ENCODE measurements around the gene IL1RL2. TPM values are rescaled to one million over a fixed set of nuclear protein-coding genes. Genes with fewer than 3 reads are reported as not detected.

The IL1RL2 gene
- polyA plus RNA-seq, 5 donors: 0.96 to 1.8 (median 1.3) TPM

DNA sequence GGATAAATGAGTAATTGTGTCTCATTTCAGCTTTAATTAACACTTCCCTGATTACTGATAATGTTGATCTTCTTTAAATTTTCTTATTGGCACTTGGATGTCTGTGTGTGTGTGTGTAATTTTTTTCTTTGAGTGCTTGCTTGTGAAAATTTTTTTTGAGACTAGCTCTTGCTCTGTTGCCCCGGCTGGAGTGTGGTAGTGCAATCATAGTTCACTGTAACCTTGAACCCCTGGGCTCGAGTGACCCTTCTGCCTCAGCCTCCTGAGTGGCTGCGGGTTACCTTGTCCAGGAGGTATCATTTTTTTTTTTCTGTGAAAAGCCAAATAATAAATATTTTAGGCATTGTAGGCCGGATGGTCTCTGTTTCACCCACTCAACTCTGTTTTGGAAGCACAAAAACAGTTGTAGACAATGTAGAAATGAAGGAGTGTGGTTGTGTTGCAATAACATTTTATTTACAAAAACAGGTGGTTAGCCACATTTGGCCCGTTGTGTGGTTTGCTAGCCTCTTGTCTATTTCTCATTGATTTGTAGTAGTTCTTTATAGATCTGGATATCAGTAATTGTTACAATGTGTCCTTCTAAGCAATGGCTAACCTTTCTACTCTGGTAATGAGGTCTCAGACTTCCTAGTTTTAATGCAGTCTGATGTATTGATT is 7.9 kb downstream of the IL1RL2 start:
- DNase-seq: no peak

DNA sequence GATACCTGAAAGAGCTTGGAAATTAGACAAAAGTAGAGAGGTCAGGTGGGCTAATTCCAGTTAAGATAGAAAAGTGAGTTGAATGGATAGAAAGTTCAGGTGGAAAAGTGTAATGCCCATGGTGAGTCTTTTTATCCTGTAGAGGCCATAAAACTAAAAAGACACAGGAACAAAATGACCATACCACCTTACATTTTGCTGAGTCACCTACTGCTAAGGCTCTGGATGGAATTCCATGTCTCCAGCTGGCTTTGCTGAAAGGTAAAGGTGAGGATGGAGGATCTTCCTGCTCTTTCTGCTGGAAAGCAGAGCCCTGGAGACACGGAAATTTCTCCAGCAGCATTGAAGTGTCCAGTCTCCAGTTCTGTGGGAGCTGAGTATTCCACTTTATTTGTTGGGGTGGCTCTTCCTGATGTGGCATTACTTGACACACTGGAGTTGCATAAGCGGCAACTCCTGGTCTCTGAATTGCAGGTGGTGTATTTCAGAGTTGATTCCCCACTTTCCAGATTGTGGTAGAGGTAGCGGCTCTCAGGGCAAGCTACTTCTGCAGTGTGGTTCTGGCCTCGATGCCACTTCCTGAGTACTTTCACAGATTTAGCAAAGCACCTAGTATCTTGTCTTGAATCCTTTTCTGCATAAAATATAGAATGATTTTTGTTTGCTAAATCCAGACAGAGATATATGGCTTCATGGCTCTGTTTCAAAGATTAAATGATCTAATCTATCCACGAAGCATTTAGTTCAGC is 10.7 kb downstream of the IL1RL2 start:
- no peak for DNase-seq

DNA sequence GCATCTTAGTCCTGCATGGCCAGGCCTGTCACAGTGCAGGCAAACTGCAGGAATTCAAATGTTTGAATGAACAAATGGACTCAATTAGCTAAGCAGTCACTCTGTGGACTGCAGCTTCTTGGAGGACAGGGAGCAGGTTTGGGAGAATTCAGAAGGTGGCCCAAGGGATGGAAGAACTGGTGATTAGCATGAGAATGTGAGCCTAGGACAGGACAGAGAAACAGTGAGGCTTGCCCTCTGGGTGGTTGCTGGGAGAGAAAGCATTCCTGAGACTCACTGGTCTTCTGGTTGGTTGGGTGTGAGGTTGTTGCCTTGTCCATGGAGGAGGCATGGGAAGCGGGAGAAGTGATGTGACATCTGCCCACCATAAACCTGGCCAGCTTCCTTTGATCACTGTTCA is 13.7 kb downstream of the IL1RL2 start:
- DNase-seq: no peak

DNA sequence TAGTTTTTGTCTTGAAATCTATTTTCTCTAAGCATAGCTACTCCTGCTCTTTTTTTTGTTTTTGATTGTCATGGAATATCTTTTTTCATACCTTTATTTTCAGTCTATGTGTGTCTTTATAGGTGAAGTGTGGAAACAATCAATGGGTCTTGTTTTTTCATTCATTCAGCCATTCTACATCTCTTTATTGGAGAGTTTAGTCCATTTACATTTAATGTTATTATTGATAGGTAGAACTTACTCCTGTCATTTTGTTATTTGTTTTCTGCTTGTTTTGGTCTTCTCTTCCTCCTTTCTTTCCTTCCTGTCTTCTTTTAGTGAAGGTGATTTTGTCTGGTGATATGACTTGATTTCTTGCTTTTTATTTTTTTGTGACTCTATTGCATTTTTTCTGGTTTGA is 17.8 kb downstream of the IL1RL2 start:
- DNase-seq: no peak

DNA sequence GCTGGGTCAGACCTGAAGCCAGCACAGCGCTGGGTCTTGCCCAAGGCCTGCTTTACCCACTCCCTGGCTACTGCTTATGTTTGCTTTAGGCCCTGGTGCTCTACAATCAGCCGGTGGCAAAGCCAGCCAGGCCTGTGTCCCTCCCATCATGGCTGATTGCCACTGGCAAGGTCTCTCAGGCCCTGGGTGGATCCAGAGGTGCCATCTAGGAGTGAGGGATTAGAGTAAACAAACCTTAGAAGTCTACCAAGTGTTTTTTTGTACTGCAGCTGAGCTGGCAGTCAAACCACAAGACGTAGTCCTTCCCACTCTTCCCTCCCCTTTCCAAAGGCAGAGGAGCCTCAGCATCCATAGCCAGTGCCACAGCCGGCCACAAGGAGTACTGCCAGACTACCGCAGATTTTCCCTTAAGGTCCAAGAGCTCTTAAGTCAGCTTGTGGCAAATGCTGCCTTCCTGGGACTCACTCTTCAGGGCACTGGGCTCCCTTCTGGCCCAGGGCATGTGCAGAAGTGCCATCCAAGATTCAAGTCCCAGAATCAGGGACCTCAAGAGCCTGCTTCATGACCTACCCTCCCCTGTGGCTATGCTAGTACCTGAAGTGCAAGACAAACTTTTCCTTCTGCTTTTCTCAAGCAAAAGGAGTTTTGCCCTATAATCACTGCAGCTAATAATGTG is 20.0 kb downstream of the IL1RL2 start:
- DNase-seq: no peak

DNA sequence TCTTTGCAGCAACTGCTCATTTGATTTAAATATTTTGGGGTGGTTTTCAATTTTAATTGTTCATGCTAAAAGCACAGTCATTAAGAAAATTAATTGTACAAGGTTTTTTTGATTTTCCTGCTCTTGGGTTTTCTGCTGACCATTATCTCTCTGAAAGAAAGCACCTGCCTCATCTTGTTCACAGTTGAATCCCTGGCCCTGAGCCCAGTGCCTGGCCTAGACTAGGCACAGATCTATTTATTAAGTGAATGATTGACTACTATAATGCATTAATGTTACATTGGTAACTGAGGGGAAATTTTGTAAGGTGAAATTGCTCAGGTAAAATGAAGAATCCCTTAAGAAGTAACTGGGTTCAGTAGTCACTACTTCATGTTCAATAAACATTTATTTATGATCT is 22.0 kb downstream of the IL1RL2 start:
- no peak for DNase-seq

DNA sequence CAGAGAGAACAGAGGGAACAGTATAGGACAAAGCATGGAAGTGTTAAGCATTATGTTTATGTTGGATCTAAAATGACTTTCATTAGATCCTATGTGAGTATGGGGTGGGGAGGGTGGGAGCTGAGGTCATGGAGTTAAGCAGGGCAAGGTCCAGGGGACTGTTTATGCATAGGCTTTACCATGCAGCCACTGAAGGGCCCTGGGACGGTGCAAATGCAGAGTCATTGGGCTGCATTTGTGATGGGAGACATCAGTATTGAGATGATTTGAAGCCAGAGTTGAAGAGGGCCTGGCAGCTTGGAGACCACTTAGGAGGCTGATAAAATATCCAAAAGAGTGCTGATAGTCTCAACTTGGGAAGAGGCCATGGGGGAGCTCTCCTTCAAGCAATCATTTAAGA is 22.7 kb downstream of the IL1RL2 start:
- no peak for DNase-seq

DNA sequence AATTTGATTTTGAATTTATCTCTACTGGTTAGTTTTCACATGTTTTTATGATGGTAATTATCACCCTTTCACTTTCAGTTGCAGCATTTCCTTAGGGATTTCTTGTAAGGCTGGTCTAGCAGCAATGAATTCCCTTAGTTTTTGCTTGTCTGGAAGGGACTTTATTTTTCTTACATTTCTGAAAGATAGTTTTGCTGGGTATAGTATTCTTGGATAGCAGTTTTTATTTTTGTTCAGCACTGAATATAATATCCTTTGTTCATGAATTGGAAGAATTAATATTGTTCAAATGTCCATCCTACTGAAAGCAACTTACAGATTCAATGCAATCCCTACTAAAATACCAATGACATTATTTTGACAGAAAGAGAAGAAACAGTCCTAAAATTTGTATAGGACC is 30.2 kb downstream of the IL1RL2 start:
- no peak for DNase-seq

DNA sequence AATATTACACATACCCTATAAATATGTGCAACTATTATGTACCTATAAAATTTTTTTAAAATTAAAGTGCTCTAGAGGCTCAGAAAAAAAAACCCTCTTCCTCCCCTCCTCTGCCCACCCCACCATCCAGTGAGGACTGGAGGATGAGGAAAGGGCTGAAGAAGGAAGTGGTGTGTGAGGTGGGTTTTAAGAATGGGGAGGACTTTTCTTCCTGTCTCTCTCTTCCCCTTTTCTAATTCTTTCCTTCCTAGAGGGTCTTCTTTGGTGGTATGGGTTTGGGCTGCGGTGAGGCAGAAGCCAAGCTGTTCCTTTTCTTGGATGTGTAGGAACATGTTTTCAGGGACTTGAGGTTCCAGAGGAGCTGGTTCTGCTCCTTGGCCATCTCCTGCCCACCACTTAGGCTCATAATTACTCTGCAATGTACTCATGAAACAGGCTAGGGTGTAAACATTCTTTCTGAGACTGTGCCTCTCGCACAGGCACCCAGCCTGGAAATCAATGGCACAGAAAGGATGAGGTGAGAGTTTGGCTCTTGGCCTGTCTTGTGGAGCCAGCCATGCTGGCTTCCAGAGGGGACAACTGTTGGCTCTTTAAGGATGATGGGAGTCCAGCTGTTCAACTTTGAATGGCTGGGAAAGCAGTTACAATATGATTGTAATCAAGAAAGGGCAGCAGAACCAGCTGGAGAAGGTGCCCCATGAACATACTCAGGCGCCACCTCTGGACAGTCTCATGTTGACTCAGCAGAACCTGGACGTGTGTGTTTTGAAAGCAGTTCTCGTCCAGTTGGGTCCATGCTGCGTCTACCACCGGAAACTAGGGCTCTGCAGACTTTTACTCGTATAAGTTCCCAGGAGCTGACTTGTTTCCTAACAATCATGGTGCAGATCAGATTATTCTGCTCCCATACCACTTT is 38.3 kb downstream of the IL1RL2 start:
- DNase-seq: no peak

DNA sequence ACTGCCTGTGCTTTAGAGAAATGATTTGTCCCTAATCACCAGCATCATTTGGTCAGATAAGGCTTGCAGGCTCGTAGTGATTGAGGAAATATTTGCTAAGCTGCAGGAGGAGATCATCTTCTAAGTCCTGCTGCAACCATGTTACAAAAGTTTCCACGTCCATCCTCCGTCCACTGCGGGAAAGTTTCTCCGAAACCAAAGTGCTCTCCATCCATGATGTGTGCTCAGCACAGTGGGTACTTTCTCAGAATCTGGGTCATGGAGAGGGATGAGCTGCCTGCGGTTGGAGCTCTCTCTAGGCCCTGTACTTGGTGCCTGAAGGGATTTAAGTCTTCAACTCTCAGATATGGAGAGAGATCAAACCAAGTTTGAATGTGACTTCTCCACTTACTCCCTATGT is 39.3 kb downstream of the IL1RL2 start:
- no peak for DNase-seq

DNA sequence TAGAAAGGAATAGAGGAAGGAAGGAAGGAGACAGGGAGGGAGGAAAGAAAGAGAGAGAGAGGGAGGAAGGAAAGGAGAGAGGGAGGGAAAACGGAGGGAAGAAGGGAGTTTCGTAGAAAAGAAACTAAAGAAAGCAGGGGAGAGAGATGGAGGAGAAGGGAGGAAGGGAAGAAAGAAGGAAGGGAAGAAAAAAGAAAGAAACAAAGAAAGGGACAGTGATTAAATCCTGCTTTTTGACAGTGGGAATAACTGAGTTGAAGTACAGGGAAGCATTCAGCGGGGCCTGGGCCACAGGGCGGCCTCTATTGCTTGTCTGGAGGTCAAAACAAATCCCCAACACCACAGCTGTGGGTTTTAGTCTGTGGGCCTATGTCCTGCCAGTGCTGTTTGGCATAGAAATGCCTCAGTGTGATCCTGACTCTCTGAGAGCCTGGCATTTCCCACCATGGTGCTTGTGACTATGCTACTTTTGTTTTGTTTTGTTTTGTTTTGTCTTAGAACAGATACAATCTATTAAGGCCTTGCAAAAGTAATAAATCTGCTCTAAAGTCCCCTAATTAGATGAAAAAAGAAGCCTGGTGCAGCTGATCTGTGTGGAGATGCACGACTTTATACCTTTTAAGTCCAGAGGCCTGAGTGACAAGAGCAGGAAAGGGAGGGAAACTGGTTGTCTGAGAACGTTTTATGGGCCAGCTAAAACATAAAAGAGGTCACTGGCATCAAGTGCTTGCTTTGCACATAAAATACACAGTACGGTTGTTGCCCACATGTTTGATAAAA is 40.0 kb downstream of the IL1RL2 start:
- DNase-seq: peak; percentile 29 to 39

DNA sequence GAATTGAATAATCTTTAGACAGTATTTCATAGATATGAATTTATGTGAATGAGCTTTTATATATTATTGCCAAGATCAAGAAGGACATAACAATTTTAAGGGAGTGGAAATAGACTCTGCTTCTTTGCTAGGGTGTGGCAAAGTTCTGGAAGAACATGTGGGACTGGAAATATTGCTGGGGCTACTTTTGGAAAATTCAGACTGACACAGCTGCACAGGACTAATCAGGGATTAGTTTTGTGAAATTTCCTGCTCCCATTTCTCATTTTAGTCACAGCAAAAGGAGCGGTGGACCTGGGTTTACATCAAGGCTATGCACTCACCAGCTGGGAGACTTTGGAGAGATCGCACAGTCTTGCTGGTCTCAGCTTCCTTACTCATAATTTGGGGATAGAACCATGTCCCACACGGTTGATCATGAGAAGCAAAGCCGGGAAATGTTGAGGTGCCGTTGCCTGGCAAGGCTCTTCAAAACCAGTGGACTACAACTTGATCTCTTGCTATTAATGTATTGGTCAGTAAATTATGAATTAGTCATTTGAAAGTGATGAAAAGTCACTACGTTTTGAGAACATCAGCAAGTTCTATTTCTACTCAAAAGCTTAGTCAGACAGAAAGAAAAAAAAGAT is 42.4 kb downstream of the IL1RL2 start:
- no peak for DNase-seq

DNA sequence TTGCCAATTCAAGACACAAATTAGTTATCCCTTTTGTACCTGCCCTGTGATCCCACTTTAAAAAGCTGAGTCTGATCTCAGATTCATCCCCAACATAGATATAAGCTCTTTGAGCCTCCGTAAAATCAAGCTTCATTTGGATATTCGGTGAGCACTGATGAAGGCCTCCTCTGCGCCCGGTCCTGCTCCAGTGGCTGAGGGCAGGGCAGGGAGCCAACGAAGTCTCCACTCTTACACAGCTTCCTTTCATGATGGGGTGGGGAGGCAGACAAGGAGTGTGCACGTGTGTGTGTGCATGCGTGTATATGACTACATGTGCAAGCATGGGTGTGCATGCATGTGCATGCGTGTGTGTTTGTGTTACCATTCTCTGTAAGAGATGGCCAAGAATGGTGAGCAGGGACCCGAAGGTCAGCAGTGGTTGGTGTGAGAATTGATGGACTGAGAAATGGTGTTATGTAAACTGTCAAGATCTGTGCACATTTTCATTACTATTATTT is 43.6 kb downstream of the IL1RL2 start:
- DNase-seq: no peak

DNA sequence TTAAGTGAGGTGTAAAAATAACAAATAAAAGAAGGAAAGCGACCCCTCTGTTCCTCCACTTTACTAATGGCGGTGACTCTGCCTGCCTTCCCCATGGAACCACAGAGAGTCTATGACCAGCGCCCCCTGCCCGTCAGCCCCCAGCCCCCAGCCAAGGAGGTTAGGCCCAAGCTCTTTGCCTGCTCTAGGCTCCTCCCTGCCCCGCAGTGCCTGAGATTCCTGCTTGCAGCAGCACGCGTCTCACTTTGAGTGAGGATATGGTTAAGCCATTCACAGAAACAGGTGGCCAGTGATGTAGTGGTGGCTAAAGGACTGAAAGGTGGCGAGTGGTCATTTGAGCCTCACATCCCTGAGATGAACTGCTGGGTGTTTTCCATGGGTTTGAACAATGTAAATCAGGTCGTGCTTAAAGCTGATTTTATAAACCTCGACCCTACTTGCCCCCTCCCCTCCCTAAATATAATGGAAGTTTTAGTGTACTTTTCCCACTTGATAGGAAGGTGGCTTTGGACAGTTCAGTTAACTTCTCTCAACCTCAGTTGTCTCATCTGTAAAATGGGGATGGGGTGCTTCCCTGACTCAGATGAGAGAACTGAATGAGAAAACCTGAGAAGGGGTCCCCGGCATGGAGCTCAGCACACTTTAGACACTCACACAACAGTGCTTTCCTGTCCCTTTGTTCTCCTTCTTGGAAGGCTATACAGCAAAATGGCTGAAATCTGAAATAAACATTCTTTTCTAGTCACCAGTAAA is 46.5 kb downstream of the IL1RL2 start:
- no peak for DNase-seq

DNA sequence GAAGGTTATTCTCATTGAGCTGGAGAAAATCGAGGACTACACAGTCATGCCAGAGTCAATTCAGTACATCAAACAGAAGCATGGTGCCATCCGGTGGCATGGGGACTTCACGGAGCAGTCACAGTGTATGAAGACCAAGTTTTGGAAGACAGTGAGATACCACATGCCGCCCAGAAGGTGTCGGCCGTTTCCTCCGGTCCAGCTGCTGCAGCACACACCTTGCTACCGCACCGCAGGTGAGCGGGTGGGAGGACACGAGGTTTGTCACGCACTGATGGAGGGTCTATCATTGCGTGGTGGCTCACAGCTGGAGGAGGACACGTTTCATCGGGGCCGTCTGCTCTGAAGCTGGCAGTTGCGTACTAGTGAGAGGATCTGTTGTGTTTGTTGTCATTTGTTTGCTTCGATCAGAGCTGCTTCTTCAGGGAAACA is 48.2 kb downstream of the IL1RL2 start:
- DNase-seq: no peak

DNA sequence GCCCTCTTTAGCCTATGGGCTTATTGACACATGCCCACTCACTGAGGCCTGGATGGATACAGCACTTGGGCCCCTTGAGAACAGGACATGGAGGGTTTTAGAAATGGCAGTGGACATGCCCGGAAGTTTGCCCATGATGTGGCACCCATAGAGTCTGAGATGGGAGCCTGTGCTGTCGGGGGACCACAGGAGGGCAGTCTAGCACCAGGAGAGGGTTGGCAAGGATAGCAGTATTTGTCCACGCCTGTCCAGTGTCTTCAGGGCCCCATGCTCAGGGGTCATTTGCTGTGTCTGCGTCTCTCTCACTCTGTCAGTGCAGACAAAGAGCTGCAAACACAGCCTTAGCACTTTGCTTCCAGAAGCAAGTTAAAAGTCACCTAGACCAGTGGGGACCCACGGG is 48.7 kb downstream of the IL1RL2 start:
- DNase-seq: no peak

DNA sequence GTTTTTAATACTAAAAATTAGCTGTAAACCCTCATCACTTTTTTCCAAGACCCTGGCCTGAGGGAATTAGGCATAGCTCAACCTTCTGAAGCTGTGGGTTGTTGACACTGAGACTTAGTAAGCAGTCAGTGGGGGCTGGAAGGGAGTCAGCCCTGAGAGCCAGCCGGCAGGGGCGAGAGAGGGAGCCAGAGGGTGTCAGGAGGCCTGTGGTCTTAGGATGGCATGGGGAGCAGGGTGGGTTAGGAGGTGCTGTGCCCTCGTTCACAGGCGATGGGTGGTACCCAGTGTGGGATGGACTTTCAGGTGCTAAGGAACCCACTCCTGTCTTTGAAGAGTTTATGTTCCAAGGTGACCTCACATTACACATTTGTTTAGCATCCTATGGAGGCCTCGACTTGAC is 49.3 kb downstream of the IL1RL2 start:
- DNase-seq: no peak

DNA sequence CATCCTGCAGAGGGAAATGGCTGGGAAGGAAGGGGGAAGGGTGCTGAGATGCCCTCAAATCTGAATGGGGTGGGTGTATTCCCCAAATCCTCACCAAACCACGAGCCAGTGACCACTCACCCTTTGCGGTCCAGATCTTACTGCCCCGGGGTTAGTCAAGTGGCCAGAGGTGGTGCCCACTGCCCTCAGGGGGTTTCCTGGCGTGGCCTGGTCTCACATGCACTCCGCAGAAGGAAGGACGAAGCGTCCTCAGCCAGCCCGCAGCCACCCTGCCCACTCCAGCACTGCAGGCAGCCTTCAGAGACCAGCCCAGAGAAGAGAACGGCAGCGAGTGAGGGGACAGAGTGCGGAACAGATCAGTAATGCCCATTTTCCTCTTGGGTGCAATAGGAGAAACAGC is 50.4 kb downstream of the IL1RL2 start:
- no peak for DNase-seq

DNA sequence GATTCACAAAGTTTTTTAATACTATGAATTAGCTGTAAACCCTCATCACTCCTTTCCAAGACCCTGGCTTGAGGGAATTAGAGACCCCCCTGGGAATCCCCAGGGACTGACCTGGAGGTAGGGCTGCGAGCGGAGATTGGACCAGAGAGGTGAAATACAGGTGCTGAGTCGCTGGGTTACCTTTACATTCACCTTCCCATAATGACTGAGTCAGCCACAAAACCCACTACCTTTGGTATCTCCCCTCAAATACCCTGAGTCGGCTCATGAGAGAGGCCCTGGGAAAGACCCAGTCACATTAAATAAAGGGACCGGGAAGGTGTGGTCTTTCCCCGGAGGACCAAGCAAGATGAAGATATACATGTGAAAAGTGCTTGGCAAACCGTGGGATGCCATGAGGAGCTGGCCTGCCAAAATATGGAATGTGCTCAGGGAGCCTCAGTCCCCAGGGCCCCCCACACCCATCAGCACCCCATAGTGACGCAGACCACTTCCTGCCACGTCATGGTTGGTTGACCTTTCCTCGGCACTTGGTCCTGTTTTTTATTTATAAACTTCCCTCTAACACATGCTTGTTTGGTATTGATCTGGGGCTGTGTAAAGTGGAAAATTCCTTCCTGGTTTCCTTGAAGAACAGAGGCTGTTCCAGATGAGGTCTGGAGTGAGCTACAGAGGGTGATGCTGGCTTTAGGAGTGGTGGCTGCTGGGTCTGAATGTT is 51.4 kb downstream of the IL1RL2 start:
- DNase-seq: no peak

Data from right lung (tissue), 5 donors.